Heart left ventricle (tissue), 16 donors: ENCODE results near the gene IRF5. TPM values are rescaled to one million over a fixed set of nuclear protein-coding genes. Genes with fewer than 3 reads are reported as not detected.
A peak's percentile ranks its signal among the peaks of the same experiment; 100 is the strongest.

ENCODE experiments used
- ATAC-seq, 4 donors: fragments of 200-7000 bp; cut with Tn5 transposase; one replicate each; pipeline ENCODE4 v1.9.1; 2020 to 2022; ENCODE audit warnings: moderate library complexity in 4 of 4, mild to moderate bottlenecking in 3 of 4, moderate number of reproducible peaks in 1 of 4
- DNase-seq, 5 donors: peaks; one replicate each; pipeline ENCODE4 v3.0.0-alpha.2; 2020
- H3K27ac ChIP-seq, 12 donors: fragments of 200-600 bp; sonication (generic) in 4 of 12; one replicate each; pipeline versions ENCODE4 v1.5.0 to v1.8.0; 2016 to 2022; ENCODE audit warnings: mild to moderate bottlenecking in 2 of 12
- H3K27me3 ChIP-seq, 9 donors: fragments of 200-600 bp; sonication (generic) in 2 of 9; one replicate each; pipeline versions ENCODE4 v1.5.1 to v1.8.0; 2016 to 2022; ENCODE audit warnings: mild to moderate bottlenecking in 3 of 9
- H3K36me3 ChIP-seq, 9 donors: fragments of 200-600 bp; sonication (generic) in 2 of 9; one replicate each; pipeline versions ENCODE4 v1.5.0 to v1.8.0; 2018 to 2022; ENCODE audit warnings: mild to moderate bottlenecking in 2 of 9
- H3K4me1 ChIP-seq, 12 donors: fragments of 200-600 bp; sonication (generic) in 4 of 12; one replicate each; pipeline versions ENCODE4 v1.5.0 to v1.8.0; 2016 to 2022; ENCODE audit warnings: mild to moderate bottlenecking in 3 of 12
- H3K4me3 ChIP-seq, 12 donors: fragments of 200-600 bp; sonication (generic) in 4 of 12; one replicate each; pipeline versions ENCODE4 v1.5.0 to v1.8.0; 2017 to 2022; ENCODE audit warnings: mild to moderate bottlenecking in 9 of 12, moderate library complexity in 4 of 12
- H3K9me3 ChIP-seq, 12 donors: fragments of 200-600 bp; sonication (generic) in 4 of 12; one replicate each; pipeline versions ENCODE4 v1.5.0 to v1.8.0; 2016 to 2022; ENCODE audit warnings: mild to moderate bottlenecking in 1 of 12
- CTCF ChIP-seq, 12 donors: fragments of 200-600 bp; sonication (generic) in 4 of 12; IDR thresholded peaks; one replicate each; pipeline versions ENCODE4 v1.5.0 to v1.8.0; 2018 to 2022; ENCODE audit warnings: antibody characterized with exemption in 12 of 12, mild to moderate bottlenecking in 5 of 12
- POLR2A ChIP-seq, 2 donors: fragments of 450-650 bp; IDR thresholded peaks; one replicate each; pipeline ENCODE4 v1.6.1; 2017; ENCODE audit warnings: antibody characterized with exemption in 2 of 2, mild to moderate bottlenecking in 2 of 2, moderate library complexity in 2 of 2
- WGBS, 4 donors: extraction: QIAGEN DNeasy Blood & Tissue Kit in 2 of 4; methylation state at CpG; one replicate each; pipeline versions ENCODE4 v1.1.5 to v1.1.7; 2013 to 2018; 5-methylcytosine and 5-hydroxymethylcytosine counted together
- intact Hi-C, 10 donors: fragments of 100-400 bp; cut with DNase I; formaldehyde crosslinking; loops; one replicate each; pipeline versions ENCODE4 v1.11.1 to v1.14.2; 2022
- polyA plus RNA-seq, 2 donors: library from polyadenylated mRNA; stranded (reverse); fragments of 200-250 nt; gene quantifications; one replicate each; pipeline ENCODE4 v1.2.3, GENCODE V29; 2013
- total RNA-seq, 9 donors: library from RNA; depleted of rRNA in 2 of 9; stranded (reverse); fragments of >200 nt in 2 of 9; fragmentation: NEBNext Ultra II Directional in 3 of 9; extraction: Animal tissue kit (Norgen Biotek cat#: 25700) in 3 of 9; gene quantifications; one replicate each; pipeline versions ENCODE4 v1.1.0 to v1.2.4, GENCODE V29; 2016 to 2023
- donor health status: ischemic (EF 13 %, LVEDD 7.1; RV severe dilation, severe dysfunction).
- donor health status: healthy with polysubstance abuse.
- donor health status: DM: no; HTN: yes; CAD: no.
- donor health status: DM: no; HTN: no; CAD: no.
- donor health status: ischemic (EF 25% LVEDD 6.9; RV normal size, moderate dysfunction).
- donor health status: ischemic (EF 25% LVEDD 5.7; RV mildly dilated, moderate dysfunction).
- donor health status: healthy.
- donor health status: DM: yes; HTN: yes; CAD: no.
- donor health status: ischemic (EF 35%, LVEDD 5.7; RV mildly dilated, moderate dysfunction).
- donor health status: nonischemic (EF 11% LVEDD 7.7; RV severe dilation, severe dysfunction).
- donor health status: DM: yes; HTN: yes; CAD: no.
- donor health status: PGD.
- donor health status: ischemic (EF 29% LVEDD 5.4; RV normal size, mild dysfunction).
- donor health status: nonischemic (EF 23%, LVEDD 6.1; RV moderate dilation, normal function).

The IRF5 gene
- total and polyA plus RNA-seq, 11 donors: 1.2 to 15.4 (median 1.8) TPM

GRCh38 chr7:128903621-128904361 lies 33.9 kb upstream of the IRF5 start:
- Histone ChIP-seq H3K4me3 (no peak overlapping the region), H3K4me1 (peaks cover 0 to 4% (median 0%) of the 10 kb centered on the region in 12 donors), H3K36me3 (no peaks in the 10 kb centered on the region), H3K27me3 (peaks cover 0 to 29% (median 7%) of the 10 kb centered on the region in 9 donors), H3K27ac (no peak overlapping the region), H3K9me3 (peaks cover 0 to 9% (median 2%) of the 10 kb centered on the region in 12 donors)
- DNase-seq (peak in 1 of 5 donors; percentile 25), ATAC-seq (peak in 2 of 4 donors; percentile 10 to 35)
- intact Hi-C loops: loop anchor here in 7 of 10 donors (1.0 to 5.0 kb wide), 3 partner anchors 187 to 189 kb away; no protein-coding TSS in a partner anchor
- TF ChIP-seq POLR2A (IDR thresholded peaks at IDR 0.05) (no peak), CTCF (IDR thresholded peaks at IDR 0.05) (no peak)
- 73 to 83% (median 80%) methylated on average over 9 to 14 of the region's 14 CpGs for WGBS, 4 donors

- no peak overlapping the region for H3K4me3 ChIP-seq
- peaks cover 0 to 6% (median 0%) of the 10 kb centered on the region in 12 donors for H3K4me1 ChIP-seq
- DNase-seq (peak in 1 of 5 donors; percentile 14), ATAC-seq (peak in 3 of 4 donors; percentile 16 to 54 (median 44))
- WGBS, 4 donors: 35 to 40% (median 38%) methylated on average over 8 of the region's 8 CpGs
- TF ChIP-seq POLR2A (IDR thresholded peaks at IDR 0.05) (no peak), CTCF (IDR thresholded peaks at IDR 0.05) (peak; percentile 34 to 65 (median 50))
- H3K9me3 ChIP-seq: peaks cover 0 to 3% (median 0%) of the 10 kb centered on the region in 12 donors
- H3K27ac ChIP-seq: no peak overlapping the region
- H3K36me3 ChIP-seq: no peaks in the 10 kb centered on the region
- peaks cover 0 to 37% (median 11%) of the 10 kb centered on the region in 9 donors for H3K27me3 ChIP-seq
- intact Hi-C loops: loop anchor here in 9 of 10 donors (1.0 to 5.0 kb wide), 4 partner anchors 186 to 308 kb away; no protein-coding TSS in a partner anchor
These were observed 33.1 kb upstream of the IRF5 start for GRCh38 chr7:128904381-128905197.

- no peak for TF ChIP-seq CTCF (IDR thresholded peaks at IDR 0.05)
- TF ChIP-seq POLR2A (IDR thresholded peaks at IDR 0.05): no peak
- DNase-seq: peak in 1 of 5 donors; percentile 12
- no peak overlapping the region for H3K27ac ChIP-seq
- no peaks in the 10 kb centered on the region for H3K36me3 ChIP-seq
- intact Hi-C loops: loop anchor here in 3 of 10 donors (5.0 kb wide), 2 partner anchors 186 to 306 kb away; no protein-coding TSS in a partner anchor
- no peak overlapping the region for H3K4me3 ChIP-seq
- peaks cover 0 to 14% (median 4%) of the 10 kb centered on the region in 12 donors for H3K4me1 ChIP-seq
- H3K9me3 ChIP-seq: no peaks in the 10 kb centered on the region
- peaks cover 0 to 50% (median 24%) of the 10 kb centered on the region in 9 donors for H3K27me3 ChIP-seq
- WGBS, 4 donors: 84 to 91% (median 86%) methylated on average over 5 of the region's 5 CpGs
- ATAC-seq: no peak
These were observed 31.5 kb upstream of the IRF5 start for GRCh38 chr7:128906001-128906765.
